ENCODE results near the gene RAD51. TPM values are rescaled to one million over a fixed set of nuclear protein-coding genes. Genes with fewer than 3 reads are reported as not detected.

The RAD51 gene
- total RNA-seq, 1 experiment from 2014 or later, result 20.9 TPM

GRCh38 chr15:40731034-40731433, 36.1 kb downstream of the RAD51 start:
- no peaks in the 10 kb centered on the region for H3K79me2 ChIP-seq (ENCODE audit: insufficient read depth, low read length)
- TF ChIP-seq TCF7L2 (IDR thresholded peaks at IDR 0.05; ENCODE audit: borderline replicate concordance, extremely low read depth, insufficient read depth, insufficient read length) (no peak), CEBPB (IDR thresholded peaks at IDR 0.05; ENCODE audit: low read depth) (no peak), SRF (IDR thresholded peaks at IDR 0.05; ENCODE audit: low read depth) (no peak)
- BruUV-seq (replicated peaks), result no TSS peak
- ATAC-seq (no peak), DNase-seq (ENCODE audit: low read depth, low spot score) (no peak)
- CTCF ChIA-PET, result interaction anchor here (0.7 kb wide), 1 partner anchor 13 kb away, joined by 3 read pairs; no protein-coding TSS in a partner anchor
- H3K4me3 ChIP-seq (replicated peaks in 1 of 2; ENCODE audit: low read depth in 1 of 2, low read length in 2 of 2), result no peak overlapping the region
- H3K27me3 ChIP-seq (ENCODE audit: insufficient read depth, low read length), result no peaks in the 10 kb centered on the region
- H3K27ac ChIP-seq (ENCODE audit: low read depth, low read length), result no peak overlapping the region
- POLR2A ChIA-PET, result no interaction called here
- H3K9ac ChIP-seq (ENCODE audit: low read length), result no peak overlapping the region
- H2AFZ ChIP-seq (ENCODE audit: low read depth, low read length, poor library complexity, severe bottlenecking), result no peak overlapping the region
- peaks cover 30 to 35% of the 10 kb centered on the region in 2 experiments for H3K36me3 ChIP-seq (ENCODE audit: control insufficient read depth in 1 of 2, insufficient read depth in 2 of 2, low read length in 2 of 2)
- no peak overlapping the region for H3K4me2 ChIP-seq (ENCODE audit: low read length)
- intact Hi-C loops (cut with micrococcal nuclease), result no loop called here
- RAD21 ChIA-PET (ENCODE audit: low non-redundant PET in 1 of 2, low total read pairs in 2 of 2, uncharacterized antibody in 2 of 2, unreplicated experiment in 2 of 2), result no interaction called here
- no peaks in the 10 kb centered on the region for H3K9me3 ChIP-seq (ENCODE audit: control insufficient read depth in 1 of 2, insufficient read depth in 1 of 2, low read depth in 1 of 2, low read length in 2 of 2)
- H4K20me1 ChIP-seq (ENCODE audit: insufficient read depth), result no peaks in the 10 kb centered on the region
- peaks cover 3 to 4% of the 10 kb centered on the region in 2 experiments; a peak in 3 of 4 replicates for H3K4me1 ChIP-seq (ENCODE audit: control insufficient read depth in 1 of 2, insufficient read depth in 2 of 2, low read length in 2 of 2)
- no peaks in the 10 kb centered on the region for H3K9me2 ChIP-seq (ENCODE audit: insufficient read depth)

DNA sequence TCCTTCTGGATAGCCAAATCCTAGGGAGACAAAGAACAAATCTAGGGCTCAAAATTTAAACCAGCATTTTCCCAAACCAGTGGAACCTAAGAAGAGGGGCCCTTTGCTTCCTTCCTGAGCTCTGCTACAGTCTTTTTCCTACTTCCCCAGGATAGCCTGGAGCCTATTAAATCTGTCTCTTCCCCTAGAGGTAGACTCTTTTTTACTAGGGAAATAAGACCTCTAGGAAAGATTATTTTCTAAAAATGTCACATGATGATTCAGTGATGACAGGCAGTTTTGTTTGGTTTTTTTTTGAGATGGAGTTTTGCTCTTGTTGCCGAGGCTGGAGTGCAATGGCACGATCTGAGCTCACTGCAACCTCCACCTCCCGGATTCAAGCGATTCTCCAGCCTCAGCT, 41.6 kb downstream of the RAD51 start:
- ChIA-PET RAD21 (ENCODE audit: low non-redundant PET in 1 of 2, low total read pairs in 2 of 2, uncharacterized antibody in 2 of 2, unreplicated experiment in 2 of 2) (no interaction called here), POLR2A (no interaction called here), CTCF (no interaction called here)
- Histone ChIP-seq H3K4me1 (ENCODE audit: control insufficient read depth in 1 of 2, insufficient read depth in 2 of 2, low read length in 2 of 2) (no peaks in the 10 kb centered on the region), H3K9me2 (ENCODE audit: insufficient read depth) (no peaks in the 10 kb centered on the region), H3K27me3 (ENCODE audit: insufficient read depth, low read length) (no peaks in the 10 kb centered on the region), H4K20me1 (ENCODE audit: insufficient read depth) (no peaks in the 10 kb centered on the region), H3K79me2 (ENCODE audit: insufficient read depth, low read length) (no peaks in the 10 kb centered on the region), H3K27ac (ENCODE audit: low read depth, low read length) (no peak overlapping the region), H3K9ac (ENCODE audit: low read length) (no peak overlapping the region), H3K4me2 (ENCODE audit: low read length) (no peak overlapping the region), H3K9me3 (ENCODE audit: control insufficient read depth in 1 of 2, insufficient read depth in 1 of 2, low read depth in 1 of 2, low read length in 2 of 2) (no peaks in the 10 kb centered on the region), H3K36me3 (ENCODE audit: control insufficient read depth in 1 of 2, insufficient read depth in 2 of 2, low read length in 2 of 2) (peaks cover 30 to 43% of the 10 kb centered on the region in 2 experiments), H3K4me3 (replicated peaks in 1 of 2; ENCODE audit: low read depth in 1 of 2, low read length in 2 of 2) (no peak overlapping the region), H2AFZ (ENCODE audit: low read depth, low read length, poor library complexity, severe bottlenecking) (no peak overlapping the region)
- ATAC-seq (no peak), DNase-seq (ENCODE audit: low read depth, low spot score) (no peak)
- intact Hi-C loops (cut with micrococcal nuclease), result no loop called here
- TF ChIP-seq POLR2AphosphoS5 (IDR thresholded peaks at IDR 0.05; ENCODE audit: low read depth, low read length) (no peak), ZBTB33 (IDR thresholded peaks at IDR 0.05; ENCODE audit: extremely low read depth, insufficient replicate concordance, low read length) (no peak), RAD21 (IDR thresholded peaks at IDR 0.05; ENCODE audit: low read depth) (no peak), ELF1 (IDR thresholded peaks at IDR 0.05; ENCODE audit: borderline replicate concordance, low read depth) (no peak), EGR1 (IDR thresholded peaks at IDR 0.05; ENCODE audit: low read depth) (no peak)
- BruUV-seq (replicated peaks), result no TSS peak

Measured in HCT116 (cell line).